Neural crest cell (in vitro differentiated cells): Measurements from ENCODE around the gene ACAN. TPM values are rescaled to one million over a fixed set of nuclear protein-coding genes. Genes with fewer than 3 reads are reported as not detected.

Source experiments
- DNase-seq: peaks from one replicate; pipeline ENCODE4 v3.0.0; 2021; ENCODE audit warnings: low read depth, mixed read lengths, low spot score
- H3K27ac Mint-ChIP-seq: one replicate; pipeline ENCODE4 v1.8.0; 2021; ENCODE audit warnings: mild to moderate bottlenecking, mixed read lengths; ENCODE audit not compliant: unreplicated experiment
- H3K27me3 Mint-ChIP-seq: 2 replicates; pipeline ENCODE4 v1.8.0; 2021; ENCODE audit warnings: low read depth, mild to moderate bottlenecking, mixed read lengths
- H3K36me3 Mint-ChIP-seq: 2 replicates; pipeline ENCODE4 v1.8.0; 2021; ENCODE audit warnings: low read depth, mild to moderate bottlenecking, mixed read lengths
- H3K4me1 Mint-ChIP-seq: 2 replicates; pipeline ENCODE4 v1.8.0; 2021; ENCODE audit warnings: mixed read lengths
- H3K4me3 Mint-ChIP-seq: one replicate; pipeline ENCODE4 v1.8.0; 2021; ENCODE audit warnings: mild to moderate bottlenecking, mixed read lengths
- H3K9me3 Mint-ChIP-seq: 2 replicates; pipeline ENCODE4 v1.8.0; 2021; ENCODE audit warnings: mixed read lengths
- total RNA-seq: library from RNA; stranded (reverse); gene quantifications from 2 replicates; pipeline ENCODE4 v1.2.1, GENCODE V29; 2021
- TF ChIP-seq, protein P1 (sequence below): fragments of 200-600 bp; sonication (generic); conservative IDR thresholded peaks from 2 replicates; pipeline ENCODE4 v1.5.0; 2021; ENCODE audit warnings: antibody characterized with exemption, mild to moderate bottlenecking

The ACAN gene
- total RNA-seq, 1 donor from 2014 or later, result 0.54 TPM

GRCh38 chr15:88782465-88782864 lies 20.8 kb upstream of the ACAN start:
- no peak overlapping the region for H3K4me3 Mint-ChIP-seq
- no peak for DNase-seq
- H3K27me3 Mint-ChIP-seq, result peaks cover 5% of the 10 kb centered on the region
- H3K36me3 Mint-ChIP-seq, result no peaks in the 10 kb centered on the region
- H3K27ac Mint-ChIP-seq, result no peak overlapping the region
- TF ChIP-seq, protein P1, sequence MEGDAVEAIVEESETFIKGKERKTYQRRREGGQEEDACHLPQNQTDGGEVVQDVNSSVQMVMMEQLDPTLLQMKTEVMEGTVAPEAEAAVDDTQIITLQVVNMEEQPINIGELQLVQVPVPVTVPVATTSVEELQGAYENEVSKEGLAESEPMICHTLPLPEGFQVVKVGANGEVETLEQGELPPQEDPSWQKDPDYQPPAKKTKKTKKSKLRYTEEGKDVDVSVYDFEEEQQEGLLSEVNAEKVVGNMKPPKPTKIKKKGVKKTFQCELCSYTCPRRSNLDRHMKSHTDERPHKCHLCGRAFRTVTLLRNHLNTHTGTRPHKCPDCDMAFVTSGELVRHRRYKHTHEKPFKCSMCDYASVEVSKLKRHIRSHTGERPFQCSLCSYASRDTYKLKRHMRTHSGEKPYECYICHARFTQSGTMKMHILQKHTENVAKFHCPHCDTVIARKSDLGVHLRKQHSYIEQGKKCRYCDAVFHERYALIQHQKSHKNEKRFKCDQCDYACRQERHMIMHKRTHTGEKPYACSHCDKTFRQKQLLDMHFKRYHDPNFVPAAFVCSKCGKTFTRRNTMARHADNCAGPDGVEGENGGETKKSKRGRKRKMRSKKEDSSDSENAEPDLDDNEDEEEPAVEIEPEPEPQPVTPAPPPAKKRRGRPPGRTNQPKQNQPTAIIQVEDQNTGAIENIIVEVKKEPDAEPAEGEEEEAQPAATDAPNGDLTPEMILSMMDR, result no peak
- H3K4me1 Mint-ChIP-seq, result peaks cover 6% of the 10 kb centered on the region
- H3K9me3 Mint-ChIP-seq, result no peaks in the 10 kb centered on the region

DNA sequence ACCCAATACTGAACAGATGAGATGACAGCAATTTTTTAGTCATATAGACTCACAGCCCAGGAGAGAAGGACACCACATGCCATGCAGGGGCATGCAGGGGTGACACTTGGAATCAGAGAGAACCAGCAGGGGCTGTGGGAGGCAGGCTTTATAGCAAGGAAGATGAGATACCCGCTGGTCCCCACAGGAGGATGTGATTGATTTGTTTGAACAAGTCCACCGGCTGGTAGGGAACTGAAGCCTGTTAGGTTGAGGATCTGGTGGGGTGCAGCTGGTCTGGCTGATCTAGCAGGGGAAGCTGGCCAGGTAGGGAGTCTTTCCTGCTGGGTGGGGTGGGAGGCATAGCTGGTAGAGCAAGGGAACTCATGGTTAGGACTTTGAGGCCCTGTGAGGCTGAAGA lies 18.0 kb upstream of the ACAN start:
- H3K36me3 Mint-ChIP-seq, result no peaks in the 10 kb centered on the region
- no peak for DNase-seq
- H3K9me3 Mint-ChIP-seq, result no peaks in the 10 kb centered on the region
- TF ChIP-seq, protein P1, result no peak
- no peak overlapping the region for H3K4me3 Mint-ChIP-seq
- H3K27me3 Mint-ChIP-seq, result peaks cover 5% of the 10 kb centered on the region
- peaks cover 6% of the 10 kb centered on the region for H3K4me1 Mint-ChIP-seq
- no peak overlapping the region for H3K27ac Mint-ChIP-seq

DNA sequence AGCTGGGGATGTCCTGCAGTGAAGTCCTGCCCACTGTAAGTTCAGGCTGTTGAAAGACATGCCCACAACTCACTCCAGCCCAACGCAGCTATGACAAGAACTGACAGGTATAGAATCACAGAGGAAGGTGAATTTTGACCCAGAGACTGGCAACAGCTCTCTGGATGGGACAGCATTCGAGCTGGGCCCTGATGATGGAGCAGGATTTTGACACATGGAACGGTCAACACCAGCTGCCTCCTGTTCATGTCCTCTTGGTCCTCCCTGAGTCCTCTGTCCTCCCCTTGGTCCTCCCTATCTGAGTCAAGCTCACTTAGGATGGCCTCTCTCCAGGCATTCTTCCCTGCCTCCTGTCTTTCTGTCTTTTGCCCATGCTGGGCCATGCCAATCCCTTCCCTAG lies 15.2 kb upstream of the ACAN start:
- DNase-seq, result no peak
- Mint-ChIP-seq H3K36me3 (peaks cover 4% of the 10 kb centered on the region), H3K9me3 (peaks cover 3% of the 10 kb centered on the region), H3K27me3 (peaks cover 19% of the 10 kb centered on the region), H3K4me3 (no peak overlapping the region), H3K27ac (no peak overlapping the region), H3K4me1 (no peaks in the 10 kb centered on the region)
- TF ChIP-seq, protein P1, result no peak

DNA sequence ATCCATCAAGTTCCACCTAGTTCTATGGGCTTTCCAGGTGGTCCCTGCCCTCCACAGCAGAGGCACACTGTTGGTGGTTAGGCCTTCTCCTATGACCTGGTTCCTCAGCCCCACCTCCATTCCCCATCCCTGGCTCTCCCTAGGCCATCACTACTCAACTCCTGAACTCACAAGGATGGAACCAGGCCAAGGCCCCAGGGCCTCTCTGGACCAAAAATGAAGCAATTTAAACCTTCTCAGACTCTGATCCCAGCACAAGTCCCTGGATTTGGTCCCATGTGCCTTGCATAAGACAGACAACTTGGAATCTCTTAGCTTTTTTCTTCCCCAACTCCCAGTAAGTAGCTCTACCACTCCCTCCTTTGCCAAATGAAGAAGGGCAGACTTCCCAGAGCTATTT lies 14.4 kb upstream of the ACAN start:
- Mint-ChIP-seq H3K27ac (no peak overlapping the region), H3K36me3 (peaks cover 4% of the 10 kb centered on the region), H3K27me3 (peaks cover 27% of the 10 kb centered on the region), H3K9me3 (peaks cover 3% of the 10 kb centered on the region), H3K4me1 (no peaks in the 10 kb centered on the region), H3K4me3 (no peak overlapping the region)
- no peak for DNase-seq
- TF ChIP-seq, protein P1, result no peak

DNA sequence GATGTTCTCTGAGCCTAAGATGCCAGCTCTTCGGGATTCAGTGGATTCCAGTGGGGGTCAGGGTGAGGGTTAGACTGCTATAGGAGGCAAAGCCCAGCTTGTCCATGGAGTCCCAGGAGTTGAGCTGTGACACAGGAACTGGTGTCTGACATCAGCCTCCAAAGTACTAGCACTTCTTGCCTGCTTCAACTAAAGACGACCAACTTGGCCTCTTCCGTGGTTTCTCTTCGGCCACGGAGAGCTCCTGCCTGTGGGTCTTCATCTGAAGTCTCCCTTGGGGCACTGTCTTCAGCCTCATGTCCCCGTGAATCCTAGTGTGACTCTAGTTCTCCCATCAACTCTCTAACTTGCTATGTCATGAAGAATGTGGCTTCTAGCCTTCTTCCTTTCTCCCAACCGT lies 12.8 kb upstream of the ACAN start:
- H3K4me3 Mint-ChIP-seq, result no peak overlapping the region
- H3K9me3 Mint-ChIP-seq, result peaks cover 3% of the 10 kb centered on the region
- H3K27me3 Mint-ChIP-seq, result peaks cover 42% of the 10 kb centered on the region
- H3K4me1 Mint-ChIP-seq, result no peaks in the 10 kb centered on the region
- no peak overlapping the region for H3K27ac Mint-ChIP-seq
- TF ChIP-seq, protein P1, result no peak
- no peak for DNase-seq
- H3K36me3 Mint-ChIP-seq, result peaks cover 4% of the 10 kb centered on the region

DNA sequence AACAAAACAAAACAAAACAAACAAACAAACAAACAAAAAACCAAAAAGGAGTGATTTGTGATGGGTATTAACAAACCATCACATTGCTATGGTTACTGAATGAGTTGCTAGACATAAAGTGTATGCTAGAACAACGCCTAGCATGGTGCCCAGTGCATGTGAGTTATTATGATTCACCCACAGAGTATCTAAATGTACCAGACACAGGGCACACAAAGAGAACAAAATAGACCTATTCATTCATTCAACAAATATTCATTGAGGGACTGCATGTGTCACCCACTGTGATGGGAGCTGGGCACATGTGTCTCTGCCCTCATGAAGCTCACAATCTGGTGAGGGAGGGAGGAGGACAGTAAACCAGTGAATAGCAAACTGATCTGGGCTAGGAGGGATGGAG lies 11.6 kb upstream of the ACAN start:
- H3K27me3 Mint-ChIP-seq, result peaks cover 45% of the 10 kb centered on the region
- H3K36me3 Mint-ChIP-seq, result peaks cover 4% of the 10 kb centered on the region
- TF ChIP-seq, protein P1, result no peak
- no peak for DNase-seq
- H3K9me3 Mint-ChIP-seq, result peaks cover 3% of the 10 kb centered on the region
- H3K27ac Mint-ChIP-seq, result no peak overlapping the region
- no peak overlapping the region for H3K4me3 Mint-ChIP-seq
- no peaks in the 10 kb centered on the region for H3K4me1 Mint-ChIP-seq
